NK-92 (cell line): ENCODE data around the gene LAMA2.
"Not testable (repeated sequence)": the region's sequence is repeated elsewhere in the genome, so short reads cannot be mapped to it uniquely, and the experiment has no call there.

Source experiments
- DNase-seq: peaks from one replicate; lab custom pipeline; 2025; ENCODE audit not compliant: unreplicated experiment; lab: John Stamatoyannopoulos, UW

Gene LAMA2

DNA sequence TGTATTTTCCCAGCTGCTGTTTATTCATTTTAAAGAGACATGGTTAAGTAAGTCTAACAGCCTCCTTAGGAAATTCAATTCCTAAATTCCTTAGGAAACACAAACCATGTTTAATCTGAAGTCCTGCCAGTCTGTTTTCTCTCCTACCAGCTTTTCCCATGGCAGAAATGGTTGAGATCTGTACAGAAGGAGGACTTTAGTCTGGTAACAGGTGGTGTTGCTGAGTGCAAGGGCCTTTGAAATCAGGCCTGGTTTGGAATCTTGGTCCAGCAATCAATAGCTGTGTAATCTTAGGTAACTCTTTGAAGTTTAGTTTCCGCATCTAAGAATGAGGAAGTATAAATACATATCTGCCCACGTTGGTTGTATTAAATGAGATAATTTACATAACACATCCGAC lies 232.5 kb downstream of the LAMA2 start:
- no peak for DNase-seq

DNA sequence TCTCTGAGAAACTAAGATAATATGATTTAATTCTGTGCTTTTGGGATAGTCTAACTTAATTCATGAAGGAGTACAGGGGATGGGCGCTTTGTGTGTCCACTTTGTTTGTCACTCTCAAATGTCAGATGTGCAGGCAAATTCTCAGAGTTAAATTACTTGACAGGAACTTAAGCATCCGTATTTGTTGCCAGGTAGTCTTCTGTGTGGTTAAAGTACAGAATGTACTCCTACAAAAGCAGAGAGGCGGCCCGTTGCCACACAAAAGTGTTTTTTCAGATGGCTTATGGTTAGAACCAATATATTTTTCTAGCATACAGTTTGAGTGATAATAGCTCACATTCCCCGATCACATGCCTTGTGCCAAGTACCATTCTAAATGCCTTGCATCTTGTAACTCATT lies 234.4 kb downstream of the LAMA2 start:
- no peak for DNase-seq

- no peak for DNase-seq
Measured at GRCh38 chr6:129120856-129121638, 238.1 kb downstream of the LAMA2 start.

DNA sequence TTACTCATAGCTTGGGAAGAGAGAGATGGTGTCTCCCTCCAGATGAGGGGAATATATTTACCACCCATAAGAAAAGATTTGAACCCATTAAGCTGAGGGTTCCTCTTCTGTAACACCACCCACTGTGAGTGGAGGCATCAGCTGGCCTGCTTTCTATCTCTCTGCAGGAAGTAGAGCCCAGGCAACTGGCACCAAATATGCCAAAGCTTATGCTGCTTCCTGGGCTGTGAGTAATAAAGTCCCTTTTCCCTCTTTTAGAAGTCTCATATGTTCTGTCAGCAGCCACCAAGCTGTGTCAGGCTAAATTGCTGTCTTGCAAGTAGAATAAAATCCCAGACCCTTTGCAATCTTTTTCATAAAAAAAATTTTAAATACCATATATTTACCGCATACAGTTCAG lies 241.4 kb downstream of the LAMA2 start:
- no peak for DNase-seq

- DNase-seq = no peak
Measured at GRCh38 chr6:129130106-129130505, 247.2 kb downstream of the LAMA2 start.

DNA sequence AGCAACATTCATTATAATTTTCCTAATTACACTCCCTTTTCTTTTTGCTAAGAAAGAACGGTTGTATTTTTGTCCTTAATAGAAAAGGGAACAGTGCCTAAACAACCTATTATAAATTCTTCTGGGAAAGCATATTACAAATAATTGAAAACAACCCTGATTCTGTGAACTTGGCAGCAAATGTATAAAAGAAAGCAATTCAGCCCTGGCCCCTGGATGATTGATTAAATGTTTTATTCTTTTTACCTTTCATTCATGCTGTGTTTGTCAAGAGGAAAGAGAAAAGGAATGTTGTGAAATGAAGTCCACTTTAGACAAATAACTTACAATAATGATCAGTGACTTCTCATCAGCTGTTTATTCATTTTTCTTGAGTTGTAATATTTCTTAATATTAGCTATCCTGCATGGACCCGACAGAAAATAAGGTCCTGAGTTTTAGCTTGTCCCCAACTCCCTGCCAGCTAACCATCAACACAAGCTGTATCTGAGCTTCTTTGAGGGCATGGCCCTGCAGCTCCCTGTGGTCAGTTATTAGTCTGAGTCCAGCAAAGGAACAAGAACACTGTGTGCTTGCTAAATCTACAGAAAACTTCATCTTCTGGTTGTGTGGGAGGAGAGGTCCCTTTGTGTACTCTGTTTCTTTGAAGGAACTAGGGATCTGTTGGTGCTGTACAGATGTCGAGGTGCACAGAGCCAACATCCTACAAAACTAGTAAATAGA lies 248.2 kb downstream of the LAMA2 start:
- DNase-seq = no peak

DNA sequence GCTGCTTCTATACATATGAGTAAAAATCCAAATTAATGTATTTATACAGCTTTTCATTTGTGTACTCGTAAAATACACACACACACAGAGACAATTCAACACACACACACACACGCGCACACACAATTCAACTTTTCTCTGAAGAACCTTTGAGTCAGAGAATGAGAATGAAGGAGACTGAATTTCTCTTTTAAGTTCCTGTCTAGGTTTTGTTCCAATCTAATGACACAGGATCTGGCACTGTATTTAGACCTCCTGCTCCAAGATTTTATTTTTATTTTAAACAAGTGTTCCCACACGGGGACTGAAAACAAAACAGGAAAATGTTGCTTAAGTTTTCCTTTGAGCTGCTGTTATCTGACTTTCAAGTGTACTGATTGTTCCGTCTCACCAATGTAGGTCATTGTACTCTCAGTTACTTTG lies 250.8 kb downstream of the LAMA2 start:
- DNase-seq = no peak

- no peak for DNase-seq
Measured at GRCh38 chr6:129134535-129134934, 251.6 kb downstream of the LAMA2 start.

DNA sequence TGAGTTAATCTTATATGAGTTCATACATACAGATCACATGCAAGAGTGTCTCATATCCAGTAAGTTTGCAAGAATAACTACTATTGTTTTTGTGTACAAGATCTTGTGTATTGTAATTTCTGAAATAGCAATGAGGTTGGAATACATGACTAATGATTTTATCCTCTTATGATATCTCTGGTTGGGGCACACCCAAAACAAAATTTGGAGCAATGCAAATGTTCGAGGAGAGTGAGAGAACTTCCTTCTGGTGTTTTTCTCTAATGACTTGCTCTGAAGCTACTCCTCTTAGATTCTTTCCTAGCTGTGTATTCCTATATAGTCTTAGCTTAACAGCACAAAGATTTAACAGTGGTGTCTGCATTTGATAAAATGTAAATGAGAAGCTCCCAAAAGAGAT lies 252.5 kb downstream of the LAMA2 start:
- DNase-seq = no peak

- no peak for DNase-seq
Measured at GRCh38 chr6:129136751-129137150, 253.8 kb downstream of the LAMA2 start.

- no peak for DNase-seq
Measured at GRCh38 chr6:129138739-129139405, 255.9 kb downstream of the LAMA2 start.

GRCh38 chr6:129140526-129140925 lies 257.6 kb downstream of the LAMA2 start:
- no peak for DNase-seq

DNA sequence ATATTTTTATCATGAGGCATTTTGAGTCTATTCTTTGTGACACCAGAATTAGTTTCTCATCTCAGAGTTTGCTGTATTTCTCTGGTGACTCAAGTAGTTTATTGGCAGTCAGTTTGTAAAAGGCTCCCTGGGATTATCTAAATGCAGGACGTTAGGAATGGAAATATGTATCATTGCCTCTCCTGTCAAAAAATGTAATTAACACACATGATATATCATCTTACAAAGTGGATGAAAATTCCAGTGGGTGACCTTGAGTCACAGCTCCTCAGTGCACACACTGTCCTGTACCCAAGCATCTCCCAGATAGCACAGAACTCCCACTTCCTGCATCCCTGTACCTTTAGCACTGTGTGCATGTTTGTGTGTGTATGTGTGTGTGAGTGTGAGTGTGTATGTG lies 258.6 kb downstream of the LAMA2 start:
- DNase-seq = no peak

GRCh38 chr6:129146902-129147301 lies 264.0 kb downstream of the LAMA2 start:
- DNase-seq = no peak

GRCh38 chr6:129150507-129150906 lies 267.6 kb downstream of the LAMA2 start:
- no peak for DNase-seq

- no peak for DNase-seq
Measured at GRCh38 chr6:129153257-129153656, 270.3 kb downstream of the LAMA2 start.

DNA sequence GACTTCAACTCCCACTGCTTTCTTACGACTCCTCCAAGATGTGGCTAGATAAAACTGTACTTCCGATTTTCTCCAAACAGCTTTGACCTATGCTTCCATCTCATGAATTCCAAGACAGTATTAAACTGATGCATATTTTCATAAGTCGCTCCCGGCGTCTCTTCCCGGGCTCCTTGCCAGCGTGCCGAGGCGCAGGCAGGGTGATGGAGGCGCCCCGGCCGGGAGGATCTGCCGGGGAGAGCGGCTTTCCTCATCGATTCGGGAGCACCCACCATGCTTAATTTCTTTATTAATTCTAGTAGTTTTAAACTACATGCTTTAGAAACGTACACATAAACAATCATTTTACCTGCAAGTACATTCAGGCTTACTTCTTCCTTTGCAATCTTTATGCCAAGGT lies 276.3 kb downstream of the LAMA2 start:
- DNase-seq = not testable (repeated sequence)

DNA sequence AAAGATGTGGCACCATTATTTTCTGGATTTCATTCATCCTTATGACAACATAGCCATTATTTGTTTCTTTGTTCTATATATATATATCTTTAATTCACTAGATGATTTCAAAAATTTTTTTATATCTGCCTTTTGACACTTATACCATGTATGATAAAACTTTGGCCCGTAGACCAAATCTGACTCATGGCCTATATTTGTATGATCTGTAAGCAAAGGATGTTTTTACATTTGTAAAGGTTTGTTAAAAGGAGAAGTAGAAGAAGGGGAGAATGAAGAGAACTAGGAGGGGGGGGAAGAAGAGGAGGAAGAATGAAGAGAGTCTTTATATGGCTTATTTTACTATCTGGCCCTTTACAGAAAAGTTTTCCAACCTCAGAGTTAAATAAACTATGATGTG lies 279.7 kb downstream of the LAMA2 start:
- DNase-seq = no peak

GRCh38 chr6:129163551-129163950 lies 280.6 kb downstream of the LAMA2 start:
- no peak for DNase-seq

GRCh38 chr6:129164032-129164431 lies 281.1 kb downstream of the LAMA2 start:
- no peak for DNase-seq

GRCh38 chr6:129172279-129172995 lies 289.5 kb downstream of the LAMA2 start:
- not testable (repeated sequence) for DNase-seq
